H7 (cell line): Measurements from ENCODE around the gene KCNAB1. TPM values are rescaled to one million over a fixed set of nuclear protein-coding genes. Genes with fewer than 3 reads are reported as not detected.
"Not testable (repeated sequence)": the region's sequence is repeated elsewhere in the genome, so short reads cannot be mapped to it uniquely, and the experiment has no call there.

Experiments
- DNase-seq: peaks from one replicate; pipeline ENCODE4 v3.0.0; 2012
- H3K27me3 ChIP-seq: 2 replicates; pipeline ENCODE4 v1.6.0; 2011; ENCODE audit warnings: mild to moderate bottlenecking, low read length; ENCODE audit not compliant: control insufficient read depth, insufficient read depth
- H3K36me3 ChIP-seq: replicated peaks from 2 replicates; pipeline ENCODE4 v1.5.1; 2011; ENCODE audit warnings: low read length; ENCODE audit not compliant: control insufficient read depth, insufficient read depth
- H3K4me3 ChIP-seq: 2 replicates; pipeline ENCODE4 v1.5.1; 2011; ENCODE audit warnings: low read depth, mild to moderate bottlenecking, control low read depth, low read length, moderate library complexity; ENCODE audit not compliant: insufficient read depth
- total RNA-seq: library from RNA; depleted of rRNA; stranded (reverse); fragments of >200 nt; shearing (Covaris generic); gene quantifications from 2 replicates; pipeline ENCODE4 v1.2.3, GENCODE V29; 2014

KCNAB1 gene
- total RNA-seq, 1 experiment from 2014 or later = 0.42 TPM

DNA sequence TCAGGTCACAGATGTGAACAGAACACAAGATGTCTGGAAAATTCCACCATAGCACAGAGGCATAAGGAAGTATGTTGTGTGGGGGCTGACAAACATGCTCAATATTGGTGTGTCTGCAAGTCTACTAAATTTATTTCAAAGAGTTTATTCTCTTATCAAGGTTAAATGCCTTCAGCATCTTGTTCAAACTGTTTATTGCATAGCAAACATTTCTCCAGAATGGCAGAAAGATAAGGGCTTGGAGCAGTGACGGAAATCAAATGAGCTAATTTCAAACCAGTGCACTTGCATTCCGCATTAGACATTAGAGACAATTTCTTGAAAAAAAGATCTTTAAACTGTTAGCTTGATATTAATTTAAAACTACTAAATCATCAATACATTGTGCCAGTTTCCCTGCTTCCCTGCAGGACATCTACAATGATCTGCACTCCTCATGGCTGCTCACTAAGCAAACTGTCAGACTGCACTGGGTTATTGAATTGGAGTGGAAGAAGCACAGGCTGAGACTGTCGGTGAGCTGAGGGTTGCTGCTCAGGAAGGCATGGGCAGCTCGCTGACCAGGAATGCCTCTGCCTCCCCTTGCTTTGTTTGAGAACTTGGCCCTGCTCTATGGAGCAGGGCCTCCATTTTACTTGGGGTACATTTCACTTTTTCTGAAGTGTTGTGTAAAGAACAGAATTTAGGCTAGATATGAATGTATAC lies 89.4 kb downstream of the KCNAB1 start:
- DNase-seq = no peak
- Histone ChIP-seq H3K36me3 (no peaks in the 10 kb centered on the region), H3K27me3 (no peaks in the 10 kb centered on the region), H3K4me3 (no peak overlapping the region)

DNA sequence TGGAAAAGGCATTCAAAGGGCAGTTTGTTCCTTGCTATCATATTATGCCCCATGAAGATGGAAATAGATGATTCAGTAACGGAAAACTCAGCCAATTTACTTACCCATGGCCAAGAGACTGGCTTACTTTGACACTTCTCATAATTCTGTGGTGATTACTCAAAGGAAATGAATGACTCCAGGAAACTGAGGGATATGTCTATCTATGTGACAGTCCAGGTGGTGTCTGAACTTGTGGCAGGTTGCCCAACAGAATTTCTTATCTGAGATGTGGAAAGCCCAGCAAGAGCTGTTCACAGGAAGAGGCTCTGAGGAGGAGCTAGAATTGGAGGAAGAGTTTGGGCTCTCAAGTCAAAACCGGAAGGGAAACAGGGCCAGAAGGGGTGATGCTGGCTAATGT lies 91.2 kb downstream of the KCNAB1 start:
- no peak for DNase-seq
- no peaks in the 10 kb centered on the region for H3K36me3 ChIP-seq
- no peak overlapping the region for H3K4me3 ChIP-seq
- no peaks in the 10 kb centered on the region for H3K27me3 ChIP-seq

DNA sequence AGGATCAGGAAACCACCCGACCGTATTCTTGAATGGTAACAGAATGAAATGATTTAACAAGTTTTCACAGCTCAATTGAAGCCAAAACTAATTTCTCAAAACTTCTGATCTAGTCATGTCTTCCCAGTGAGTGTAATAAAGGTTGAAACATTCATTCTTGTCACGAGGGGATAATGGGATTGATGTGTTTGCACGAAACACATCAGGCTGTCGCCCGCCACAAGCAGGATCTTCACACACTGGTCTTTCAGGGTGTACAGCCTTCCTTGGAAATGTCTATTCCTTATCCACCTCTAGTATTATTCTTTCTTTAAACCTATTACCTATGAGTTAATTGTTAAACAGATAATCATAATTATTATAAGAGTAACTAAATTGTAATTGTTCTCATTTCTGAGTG lies 94.3 kb downstream of the KCNAB1 start:
- no peaks in the 10 kb centered on the region for H3K36me3 ChIP-seq
- H3K4me3 ChIP-seq = no peak overlapping the region
- H3K27me3 ChIP-seq = no peaks in the 10 kb centered on the region
- no peak for DNase-seq

DNA sequence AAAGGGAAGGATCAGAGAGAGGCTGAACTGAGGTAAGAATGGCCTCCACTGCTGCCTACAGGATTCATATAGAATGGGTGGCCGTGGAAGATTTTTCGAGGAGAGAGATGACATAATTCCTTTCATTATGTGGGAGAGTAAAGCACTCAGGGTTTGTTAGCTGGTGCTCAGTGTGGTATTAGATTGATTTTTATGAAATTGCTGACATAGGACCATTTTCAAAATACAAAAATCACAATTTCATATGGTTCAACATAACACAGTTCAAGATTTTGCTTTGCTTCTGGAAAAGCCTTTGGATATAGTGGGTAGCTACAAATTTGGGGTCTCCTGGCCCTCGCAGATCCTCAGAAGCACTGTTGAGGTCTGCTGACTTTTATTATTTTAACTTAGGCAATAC lies 95.4 kb downstream of the KCNAB1 start:
- Histone ChIP-seq H3K36me3 (no peaks in the 10 kb centered on the region), H3K4me3 (no peak overlapping the region), H3K27me3 (no peaks in the 10 kb centered on the region)
- DNase-seq = no peak

DNA sequence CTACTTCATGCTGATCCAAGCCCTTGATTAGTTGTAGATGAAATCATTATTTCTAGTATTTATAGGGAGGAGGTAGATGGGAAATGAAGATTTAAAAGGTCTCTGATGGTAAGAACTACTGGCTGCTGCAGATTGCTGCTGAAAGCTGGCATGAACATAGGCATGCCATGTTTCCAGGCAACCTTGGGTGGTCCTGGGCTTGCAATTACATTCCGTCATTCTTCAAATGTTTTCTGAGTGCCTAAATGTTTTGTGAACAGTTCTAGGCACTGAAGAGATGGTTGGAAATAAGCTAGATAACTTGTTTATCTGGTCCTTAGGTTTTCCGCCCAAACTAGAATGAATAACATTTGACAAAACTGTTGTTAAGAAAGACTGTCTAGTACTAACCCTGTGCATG lies 95.8 kb downstream of the KCNAB1 start:
- Histone ChIP-seq H3K36me3 (no peaks in the 10 kb centered on the region), H3K27me3 (no peaks in the 10 kb centered on the region), H3K4me3 (no peak overlapping the region)
- no peak for DNase-seq

DNA sequence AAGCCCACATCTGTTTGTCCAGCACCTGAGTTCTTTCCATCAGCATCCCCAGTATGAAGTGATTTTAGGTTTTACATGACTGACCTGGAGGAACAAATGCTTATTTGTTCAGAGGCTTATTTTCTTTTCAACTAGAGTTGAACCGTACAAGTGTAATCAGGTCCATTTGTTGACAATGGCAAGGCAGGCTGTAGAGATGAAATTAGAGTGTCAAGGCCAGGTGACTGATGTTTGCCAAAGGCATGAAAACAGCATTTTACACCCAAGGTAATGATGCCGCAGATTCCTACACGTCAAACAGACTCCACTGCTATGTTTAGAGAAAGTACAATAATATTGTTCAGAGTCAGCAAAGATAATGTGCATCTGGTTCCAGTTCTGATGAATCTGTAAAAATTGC lies 96.5 kb downstream of the KCNAB1 start:
- Histone ChIP-seq H3K27me3 (no peaks in the 10 kb centered on the region), H3K36me3 (no peaks in the 10 kb centered on the region)
- DNase-seq = no peak

DNA sequence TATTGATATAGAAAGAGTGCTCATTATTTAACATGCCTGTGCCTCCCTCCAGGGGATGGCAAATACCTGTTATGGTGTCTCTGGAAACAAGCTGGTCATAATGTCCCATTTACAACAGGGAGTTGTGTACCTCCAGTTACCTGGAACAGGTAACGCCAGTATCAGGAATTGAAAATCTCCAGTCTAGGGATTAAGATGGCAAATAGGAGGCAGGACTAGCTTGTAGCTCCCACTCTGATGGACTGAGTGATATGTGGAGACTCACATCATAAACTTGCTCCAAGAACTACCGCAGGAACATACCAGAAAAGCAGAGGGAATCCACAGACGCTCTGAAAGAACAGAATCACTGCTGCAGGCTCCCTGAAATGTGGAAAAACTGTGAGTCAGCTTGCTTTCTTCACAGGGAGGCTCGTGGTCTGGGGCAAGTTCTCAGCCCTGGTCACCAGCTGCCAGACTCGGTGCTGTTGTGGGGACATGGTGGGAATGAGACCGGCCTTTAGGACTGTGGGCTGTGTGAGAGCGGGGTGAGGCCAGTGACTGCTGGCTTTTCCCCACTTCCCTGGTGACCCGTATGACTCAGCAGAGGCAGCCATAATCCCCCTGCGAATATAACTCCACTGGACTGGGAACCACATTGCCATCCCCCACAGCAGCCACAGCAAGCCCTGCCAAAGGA lies 97.4 kb downstream of the KCNAB1 start:
- no peak for DNase-seq
- Histone ChIP-seq H3K4me3 (no peak overlapping the region), H3K36me3 (no peaks in the 10 kb centered on the region), H3K27me3 (no peaks in the 10 kb centered on the region)

More for the DNA sequence above, 96.5 kb downstream of the KCNAB1 start:
- H3K4me3 ChIP-seq = no peak overlapping the region

DNA sequence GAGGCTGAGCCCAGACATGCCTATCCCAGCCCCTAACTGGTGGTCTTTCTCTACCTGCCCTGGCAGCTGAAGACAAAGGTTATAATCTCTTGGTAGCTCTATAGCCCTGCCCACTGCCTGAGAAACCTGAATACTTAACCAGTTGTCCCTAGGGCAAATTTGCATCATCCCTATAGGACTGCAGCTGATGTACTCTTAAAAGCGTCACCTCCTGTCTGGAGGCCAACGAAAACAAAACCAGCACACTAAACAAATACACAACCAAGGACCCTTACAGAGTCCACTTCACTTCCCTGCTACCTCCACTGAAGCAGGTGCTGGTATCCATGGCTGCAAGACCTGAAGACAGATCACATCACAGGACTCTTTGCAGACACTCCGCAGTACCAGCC lies 98.0 kb downstream of the KCNAB1 start:
- H3K36me3 ChIP-seq = no peaks in the 10 kb centered on the region
- H3K27me3 ChIP-seq = no peaks in the 10 kb centered on the region
- no peak overlapping the region for H3K4me3 ChIP-seq
- no peak for DNase-seq

DNA sequence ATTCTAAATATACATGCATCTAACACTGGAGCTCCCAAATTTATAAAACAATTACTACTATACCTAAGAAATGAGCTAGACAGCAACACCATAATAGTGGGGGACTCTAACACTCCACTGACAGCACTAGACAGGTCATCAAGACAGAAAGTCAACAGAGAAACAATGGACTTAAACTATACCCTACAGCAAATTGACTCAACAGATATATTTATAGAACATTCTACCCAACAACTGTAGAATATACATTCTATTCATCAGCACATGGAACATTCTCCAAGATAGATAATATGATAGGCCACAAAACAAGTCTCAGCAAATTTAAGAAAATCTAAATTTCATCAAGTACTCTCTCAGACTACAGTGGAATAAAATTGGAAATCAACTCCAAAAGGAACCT lies 102.0 kb downstream of the KCNAB1 start:
- H3K27me3 ChIP-seq, H3K36me3 ChIP-seq, H3K4me3 ChIP-seq, DNase-seq: not testable (repeated sequence)

DNA sequence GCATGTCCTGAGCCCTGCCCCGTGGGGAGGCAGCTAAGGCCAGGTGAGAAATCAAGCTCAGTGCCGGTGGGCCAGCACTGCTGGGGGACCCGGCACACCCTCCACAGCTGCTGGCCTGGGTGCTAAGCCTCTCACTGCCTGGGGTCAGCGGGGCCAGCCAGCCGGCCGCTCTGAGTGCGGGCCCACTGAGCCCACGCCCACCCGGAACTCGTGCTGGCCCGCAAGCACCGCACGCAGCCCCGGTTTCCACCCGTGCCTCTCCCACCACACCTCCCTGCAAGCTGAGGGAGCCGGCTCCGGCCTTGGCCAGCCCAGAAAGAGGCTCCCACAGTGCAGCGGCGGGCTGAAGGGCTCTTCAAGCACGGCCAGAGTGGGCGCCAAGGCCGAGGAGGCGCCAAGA lies 103.7 kb downstream of the KCNAB1 start:
- H3K36me3 ChIP-seq, H3K4me3 ChIP-seq, DNase-seq, H3K27me3 ChIP-seq: not testable (repeated sequence)

DNA sequence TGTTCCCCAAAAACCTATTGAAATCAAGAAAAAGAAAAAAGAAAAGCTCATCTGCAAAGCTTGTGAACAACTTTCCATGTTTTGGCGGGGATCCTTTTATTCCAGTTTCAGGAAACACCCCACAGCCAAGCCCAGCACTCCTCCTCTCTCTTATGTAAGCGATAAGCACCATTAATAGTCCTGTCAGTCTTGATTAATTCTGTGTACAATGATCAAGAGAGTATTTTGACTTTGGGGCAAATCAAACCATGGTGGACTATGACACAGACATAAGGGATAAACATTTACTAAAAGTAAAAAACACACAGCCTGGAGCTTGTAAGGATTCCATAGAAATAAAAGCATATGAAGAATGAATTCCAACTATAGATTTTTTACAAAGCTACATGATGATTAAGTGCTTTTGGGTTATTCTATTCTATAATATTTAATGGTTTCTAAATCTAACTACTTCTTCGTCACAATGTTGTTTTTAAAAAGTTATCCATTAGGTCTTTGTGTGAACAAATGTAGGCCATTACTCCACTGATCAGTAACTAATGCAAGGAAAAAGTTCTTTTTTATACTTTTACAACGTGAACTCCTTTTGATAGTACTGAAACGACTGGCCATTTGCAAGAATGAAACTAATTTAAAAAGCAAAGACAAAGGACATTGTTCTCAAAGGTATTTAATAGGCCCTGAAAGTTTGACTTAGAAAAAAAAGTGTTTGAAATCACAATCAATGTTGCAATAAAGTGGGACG lies 106.5 kb downstream of the KCNAB1 start:
- Histone ChIP-seq H3K36me3 (no peaks in the 10 kb centered on the region), H3K27me3 (no peaks in the 10 kb centered on the region; the same call in 1 of the 2 replicates), H3K4me3 (no peak overlapping the region)
- DNase-seq = no peak

DNA sequence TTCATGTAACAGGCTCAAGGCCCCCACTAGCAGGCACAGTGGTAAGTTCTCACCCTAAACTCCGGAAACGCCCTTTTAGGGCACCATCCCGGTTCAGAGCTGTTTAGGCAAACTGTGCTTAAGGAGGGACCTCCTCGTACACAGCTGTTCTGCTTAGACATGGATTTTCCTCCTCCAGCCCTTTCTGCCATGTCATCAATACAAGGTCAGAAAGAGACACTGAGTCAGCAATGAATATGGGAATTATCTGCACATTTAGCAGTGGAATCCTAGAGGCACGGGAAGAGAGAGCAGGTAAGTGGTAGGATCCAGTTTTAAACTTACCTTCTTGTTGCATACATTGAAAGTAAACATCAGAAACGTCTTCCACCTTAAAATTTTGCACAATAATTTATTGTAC lies 107.3 kb downstream of the KCNAB1 start:
- H3K27me3 ChIP-seq = no peaks in the 10 kb centered on the region; the same call in 1 of the 2 replicates
- no peak for DNase-seq
- no peaks in the 10 kb centered on the region for H3K36me3 ChIP-seq
- no peak overlapping the region for H3K4me3 ChIP-seq

DNA sequence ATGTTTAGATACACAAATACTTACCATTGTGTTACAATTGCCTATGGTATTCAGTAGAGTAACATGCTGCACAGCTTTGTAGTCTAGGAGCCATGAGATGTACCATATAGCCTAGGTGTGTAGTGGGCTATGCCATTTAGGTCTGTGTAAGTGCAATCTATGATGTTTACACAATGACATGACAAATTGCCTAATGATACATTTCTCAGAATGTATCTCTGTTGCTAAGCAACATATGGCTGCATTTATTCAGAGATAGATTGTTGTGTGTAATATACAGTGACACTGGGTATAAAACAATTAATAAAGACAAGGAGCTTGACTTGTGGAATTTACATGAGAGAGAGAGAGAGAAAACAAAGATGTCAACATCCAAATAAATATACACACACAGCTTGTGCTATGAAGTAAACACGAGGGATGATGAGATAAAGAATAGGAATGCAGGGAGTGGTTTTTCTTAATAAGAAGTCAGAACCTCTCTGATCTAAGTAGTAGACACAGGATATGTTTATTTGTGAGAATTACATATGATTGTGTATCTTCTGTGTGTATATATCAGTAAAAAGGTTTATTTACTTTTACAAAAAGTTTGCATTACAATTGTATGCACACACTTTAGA lies 110.0 kb downstream of the KCNAB1 start:
- Histone ChIP-seq H3K36me3 (no peaks in the 10 kb centered on the region), H3K27me3 (no peaks in the 10 kb centered on the region; the same call in 1 of the 2 replicates), H3K4me3 (no peak overlapping the region)
- no peak for DNase-seq

DNA sequence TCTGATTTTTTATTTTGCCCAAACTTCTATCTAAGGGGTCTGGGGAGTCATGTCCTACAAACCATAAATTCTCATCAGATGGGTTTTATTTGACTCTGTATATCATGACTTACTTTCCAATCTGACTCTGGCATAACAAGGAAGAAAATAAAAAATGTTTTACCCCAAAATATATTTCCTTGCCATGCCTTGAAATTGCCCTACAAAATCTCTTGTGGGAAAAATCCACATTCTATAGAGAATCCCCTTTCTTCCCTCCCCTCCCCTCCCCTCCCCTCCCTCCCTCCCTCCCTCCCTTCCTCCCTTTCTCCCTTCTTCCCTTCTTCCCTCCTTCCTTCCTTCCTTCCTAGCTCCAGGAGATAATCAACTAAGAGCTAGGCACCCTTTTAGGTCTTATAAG lies 110.8 kb downstream of the KCNAB1 start:
- not testable (repeated sequence) for DNase-seq, H3K27me3 ChIP-seq, H3K4me3 ChIP-seq, H3K36me3 ChIP-seq

DNA sequence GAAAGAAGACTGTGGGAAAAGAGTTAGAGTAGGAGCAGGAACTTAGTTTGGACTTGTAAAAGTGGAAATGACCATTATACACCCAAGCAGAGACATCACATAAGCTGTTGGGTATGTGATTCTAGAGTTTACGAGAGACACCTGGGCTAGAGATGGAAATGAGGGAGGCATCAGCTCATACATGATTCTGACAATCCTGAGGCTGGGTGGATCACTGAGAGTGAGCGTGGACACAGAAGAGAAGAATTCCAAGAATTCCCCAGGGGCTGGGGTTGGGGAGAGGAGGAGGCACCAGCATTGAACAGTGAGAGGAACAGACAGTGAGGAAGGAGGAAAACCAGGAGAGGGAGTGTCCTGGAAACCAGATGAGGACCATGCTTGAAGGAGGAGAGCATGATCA lies 113.5 kb downstream of the KCNAB1 start:
- H3K27me3 ChIP-seq = no peaks in the 10 kb centered on the region
- no peaks in the 10 kb centered on the region for H3K36me3 ChIP-seq
- no peak for DNase-seq
- no peak overlapping the region for H3K4me3 ChIP-seq
